A673 (cell line): Measurements from ENCODE around the gene KIF5C. TPM values are rescaled to one million over a fixed set of nuclear protein-coding genes. Genes with fewer than 3 reads are reported as not detected.

ENCODE experiments used
- BruUV-seq: library from RNA; stranded (reverse); fragments of 400-500 nt; replicated peaks from 2 replicates; lab custom pipeline; 2021; lab: Mats Ljungman, UMichigan
- CTCF ChIA-PET: fragments of 300-600 bp; sonication (Branson Sonifier 250); formaldehyde crosslinking; loops from one replicate; lab custom pipeline; 2022; ENCODE audit warnings: antibody characterized with exemption; lab: Charles Lee
- POLR2A ChIA-PET: fragments of 300-600 bp; sonication (Branson Sonifier 250); formaldehyde crosslinking; loops from one replicate; lab custom pipeline; 2022; ENCODE audit warnings: antibody characterized with exemption; ENCODE audit not compliant: low non-redundant PET; lab: Charles Lee
- DNase-seq: peaks from one replicate; pipeline ENCODE4 v3.0.0-alpha.2; 2015; ENCODE audit warnings: low spot score
- H3K27ac ChIP-seq: fragments of 200-600 bp; sonication (generic); 2 replicates; pipeline ENCODE4 v1.5.1; 2016; ENCODE audit warnings: mixed run types, low read depth, mild to moderate bottlenecking, mixed read lengths, antibody characterized with exemption, low read length; ENCODE audit not compliant: poor library complexity, severe bottlenecking
- H3K27me3 ChIP-seq: fragments of 200-600 bp; sonication (generic); replicated peaks from 2 replicates; pipeline ENCODE4 v1.6.1; 2017; ENCODE audit warnings: mixed run types, low read depth, mild to moderate bottlenecking, mixed read lengths, antibody characterized with exemption, low read length; ENCODE audit not compliant: insufficient read depth, poor library complexity
- H3K36me3 ChIP-seq: fragments of 200-600 bp; sonication (generic); 2 replicates; pipeline ENCODE4 v1.6.1; 2016; ENCODE audit warnings: mixed run types, mild to moderate bottlenecking, mixed read lengths, antibody characterized with exemption, low read length; ENCODE audit not compliant: insufficient read depth, poor library complexity, severe bottlenecking
- H3K4me1 ChIP-seq: fragments of 200-600 bp; sonication (generic); 2 replicates; pipeline ENCODE4 v1.6.1; 2017; ENCODE audit warnings: mixed run types, mild to moderate bottlenecking, mixed read lengths, antibody characterized with exemption, low read length; ENCODE audit not compliant: insufficient read depth, poor library complexity, severe bottlenecking
- H3K4me3 ChIP-seq: fragments of 200-600 bp; sonication (generic); 2 replicates; pipeline ENCODE4 v1.5.1; 2016; ENCODE audit warnings: low read depth, mixed run types, mild to moderate bottlenecking, mixed read lengths, low read length; ENCODE audit not compliant: poor library complexity, severe bottlenecking
- H3K9me3 ChIP-seq: fragments of 200-600 bp; sonication (generic); 2 replicates; pipeline ENCODE4 v1.6.1; 2016; ENCODE audit warnings: mixed run types, low read depth, mild to moderate bottlenecking, mixed read lengths, antibody characterized with exemption, low read length; ENCODE audit not compliant: poor library complexity, severe bottlenecking
- EZH2 ChIP-seq: fragments of 200-600 bp; sonication (generic); IDR thresholded peaks from 2 replicates; pipeline ENCODE4 v1.6.1; 2017; ENCODE audit warnings: borderline replicate concordance, low read depth, mild to moderate bottlenecking, mixed read lengths, antibody characterized with exemption, low read length; ENCODE audit not compliant: poor library complexity, severe bottlenecking
- intact Hi-C: fragments of 100-400 bp; cut with micrococcal nuclease; formaldehyde crosslinking; loops from one replicate; pipeline ENCODE4 v1.10.0; 2022; ENCODE audit not compliant: unreplicated experiment
- total RNA-seq: library from RNA; stranded (reverse); gene quantifications from 2 replicates; pipeline ENCODE4 v1.2.3, GENCODE V29; 2021
- TF ChIP-seq, protein P1 (sequence below): fragments of 300-800, 200-600 bp; sonication (generic); conservative IDR thresholded peaks from 2 replicates; pipeline ENCODE4 v1.5.1; 2017; ENCODE audit warnings: low read depth, mild to moderate bottlenecking, antibody characterized with exemption, low read length, moderate library complexity, mixed read lengths

KIF5C gene
- total RNA-seq, 1 experiment from 2014 or later, result 0.58 TPM

DNA sequence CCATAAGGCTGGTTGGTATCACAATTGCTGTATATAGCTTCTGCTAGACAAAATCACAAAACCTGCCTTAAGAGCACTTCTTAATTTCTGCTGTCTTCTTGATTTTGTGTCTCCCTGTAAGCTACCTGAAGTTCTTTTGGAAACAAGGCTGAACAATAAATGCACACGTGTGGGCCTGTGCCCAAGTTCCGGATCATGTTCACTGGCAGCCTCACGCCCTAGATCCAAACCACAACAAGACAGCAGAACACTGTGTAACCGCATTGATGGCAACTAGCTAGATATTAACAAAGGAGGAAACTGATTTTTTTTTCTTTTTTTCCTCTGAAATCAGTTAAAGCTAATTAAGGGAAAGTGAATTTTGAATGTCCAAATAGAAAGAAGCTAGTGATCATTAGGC, 82.0 kb downstream of the KIF5C start:
- no TSS peak for BruUV-seq
- Histone ChIP-seq H3K4me1 (no peaks in the 10 kb centered on the region), H3K27ac (no peak overlapping the region), H3K4me3 (no peak overlapping the region), H3K36me3 (no peaks in the 10 kb centered on the region), H3K9me3 (no peaks in the 10 kb centered on the region), H3K27me3 (peaks cover 3% of the 10 kb centered on the region)
- intact Hi-C loops, result no loop called here
- CTCF ChIA-PET, result no interaction called here
- POLR2A ChIA-PET, result no interaction called here
- no peak for DNase-seq
- TF ChIP-seq, protein P1, sequence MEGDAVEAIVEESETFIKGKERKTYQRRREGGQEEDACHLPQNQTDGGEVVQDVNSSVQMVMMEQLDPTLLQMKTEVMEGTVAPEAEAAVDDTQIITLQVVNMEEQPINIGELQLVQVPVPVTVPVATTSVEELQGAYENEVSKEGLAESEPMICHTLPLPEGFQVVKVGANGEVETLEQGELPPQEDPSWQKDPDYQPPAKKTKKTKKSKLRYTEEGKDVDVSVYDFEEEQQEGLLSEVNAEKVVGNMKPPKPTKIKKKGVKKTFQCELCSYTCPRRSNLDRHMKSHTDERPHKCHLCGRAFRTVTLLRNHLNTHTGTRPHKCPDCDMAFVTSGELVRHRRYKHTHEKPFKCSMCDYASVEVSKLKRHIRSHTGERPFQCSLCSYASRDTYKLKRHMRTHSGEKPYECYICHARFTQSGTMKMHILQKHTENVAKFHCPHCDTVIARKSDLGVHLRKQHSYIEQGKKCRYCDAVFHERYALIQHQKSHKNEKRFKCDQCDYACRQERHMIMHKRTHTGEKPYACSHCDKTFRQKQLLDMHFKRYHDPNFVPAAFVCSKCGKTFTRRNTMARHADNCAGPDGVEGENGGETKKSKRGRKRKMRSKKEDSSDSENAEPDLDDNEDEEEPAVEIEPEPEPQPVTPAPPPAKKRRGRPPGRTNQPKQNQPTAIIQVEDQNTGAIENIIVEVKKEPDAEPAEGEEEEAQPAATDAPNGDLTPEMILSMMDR, result no peak
- TF ChIP-seq EZH2, result no peak

DNA sequence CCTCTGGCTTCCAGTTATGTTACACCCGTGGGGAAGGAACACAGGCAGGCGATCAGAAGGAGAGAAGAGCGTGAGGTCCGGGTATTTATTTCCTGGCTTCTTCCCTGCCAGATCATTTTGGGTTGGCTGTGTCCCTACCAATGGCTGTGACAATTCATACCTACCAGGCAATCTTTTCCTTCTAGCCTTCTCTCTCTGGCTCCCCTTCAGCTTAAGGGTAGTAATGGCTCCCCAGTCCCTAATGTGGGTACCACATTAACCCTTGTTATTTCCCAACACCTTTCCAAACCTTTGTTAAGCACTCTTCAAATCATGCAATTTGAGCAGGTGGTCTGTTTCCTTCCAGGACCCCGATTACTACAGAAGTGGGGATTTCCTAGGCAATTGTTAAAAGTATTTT, 84.7 kb downstream of the KIF5C start:
- H3K27ac ChIP-seq, result no peak overlapping the region
- ChIA-PET CTCF (no interaction called here), POLR2A (no interaction called here)
- no peaks in the 10 kb centered on the region for H3K36me3 ChIP-seq
- H3K4me1 ChIP-seq, result no peaks in the 10 kb centered on the region
- intact Hi-C loops, result no loop called here
- BruUV-seq, result no TSS peak
- no peak for DNase-seq
- peaks cover 3% of the 10 kb centered on the region for H3K27me3 ChIP-seq
- H3K4me3 ChIP-seq, result no peak overlapping the region
- no peak for TF ChIP-seq EZH2
- TF ChIP-seq, protein P1, result no peak
- no peaks in the 10 kb centered on the region for H3K9me3 ChIP-seq

DNA sequence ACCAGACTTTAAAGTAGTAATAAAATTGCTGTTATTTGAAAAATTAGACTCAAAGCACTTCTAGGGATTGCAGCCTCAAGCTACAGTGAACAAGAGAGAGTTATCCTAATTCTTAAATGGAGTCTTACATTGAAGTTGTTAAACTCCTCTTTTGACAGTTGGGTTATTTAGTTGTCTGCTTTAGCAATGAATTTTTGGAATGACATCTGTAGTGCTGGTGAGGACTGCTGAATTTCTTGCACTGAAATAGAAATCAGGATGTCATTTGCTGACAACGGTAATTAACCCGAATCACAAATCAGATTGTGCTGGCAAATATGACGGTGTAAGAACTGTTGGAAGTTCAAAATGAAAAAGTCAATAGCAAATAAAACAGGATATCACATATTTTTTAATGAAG, 85.5 kb downstream of the KIF5C start:
- Histone ChIP-seq H3K4me1 (no peaks in the 10 kb centered on the region), H3K36me3 (no peaks in the 10 kb centered on the region), H3K27me3 (no peaks in the 10 kb centered on the region), H3K4me3 (no peak overlapping the region), H3K9me3 (no peaks in the 10 kb centered on the region), H3K27ac (no peak overlapping the region)
- intact Hi-C loops, result no loop called here
- BruUV-seq, result no TSS peak
- ChIA-PET POLR2A (no interaction called here), CTCF (no interaction called here)
- TF ChIP-seq EZH2, result no peak
- no peak for DNase-seq

DNA sequence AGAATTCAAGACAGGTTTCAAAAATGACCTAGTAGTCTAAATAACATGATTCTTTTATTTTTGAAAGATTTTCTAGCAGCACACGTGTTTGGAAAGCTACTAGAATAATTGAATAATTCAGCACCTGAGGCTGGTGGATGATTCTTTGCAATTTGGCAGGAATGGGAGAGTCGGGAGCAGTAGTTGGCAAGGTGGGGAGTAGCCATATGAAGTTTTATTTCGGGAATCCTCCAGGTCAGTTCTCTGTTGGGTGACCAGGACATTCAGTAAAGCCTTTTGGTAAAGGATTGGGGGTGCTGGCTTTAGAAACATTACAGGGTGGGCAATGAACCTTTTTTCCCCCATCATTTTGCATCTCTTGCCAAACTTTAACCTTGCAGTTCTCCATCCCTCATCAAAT, 88.4 kb downstream of the KIF5C start:
- TF ChIP-seq, protein P1, result no peak
- no peak for TF ChIP-seq EZH2
- Histone ChIP-seq H3K9me3 (no peaks in the 10 kb centered on the region), H3K27me3 (no peaks in the 10 kb centered on the region), H3K4me1 (no peaks in the 10 kb centered on the region), H3K27ac (no peak overlapping the region), H3K4me3 (no peak overlapping the region), H3K36me3 (no peaks in the 10 kb centered on the region)
- POLR2A ChIA-PET, result no interaction called here
- no peak for DNase-seq
- CTCF ChIA-PET, result no interaction called here
- no TSS peak for BruUV-seq
- intact Hi-C loops, result no loop called here
